Measurements from ENCODE around the gene TMEM144.

The TMEM144 gene

DNA sequence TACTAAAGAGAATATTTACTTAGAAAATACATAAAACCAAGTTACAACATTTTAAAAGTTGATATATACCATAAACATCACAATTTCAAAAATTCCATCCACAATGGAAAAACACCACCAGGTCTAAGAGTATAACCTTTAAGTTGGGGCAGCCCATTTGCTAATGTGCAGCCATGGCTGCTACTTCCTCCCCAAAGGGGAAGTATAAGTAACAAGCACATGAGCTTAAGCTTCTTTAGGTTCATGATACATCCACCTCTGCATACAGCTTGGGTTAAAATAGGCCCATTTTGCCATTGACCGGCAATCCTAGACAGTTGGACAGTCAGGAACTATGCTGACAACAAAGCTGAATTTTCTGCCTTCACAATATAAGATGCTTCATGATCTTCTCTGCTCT is 20.9 kb upstream of the TMEM144 start:
- no peak for TF ChIP-seq ZNF354C (tag by site-specific recombination; IDR thresholded peaks at IDR 0.05; ENCODE audit: borderline replicate concordance, low read depth)
- no peak for TF ChIP-seq OVOL3 (tag by site-specific recombination; IDR thresholded peaks at IDR 0.05)
- TF ChIP-seq SCRT2 (tag by site-specific recombination; IDR thresholded peaks at IDR 0.05), result no peak
- no peak for TF ChIP-seq ZNF658 (tag by site-specific recombination; IDR thresholded peaks at IDR 0.05)
- TF ChIP-seq, protein P1, sequence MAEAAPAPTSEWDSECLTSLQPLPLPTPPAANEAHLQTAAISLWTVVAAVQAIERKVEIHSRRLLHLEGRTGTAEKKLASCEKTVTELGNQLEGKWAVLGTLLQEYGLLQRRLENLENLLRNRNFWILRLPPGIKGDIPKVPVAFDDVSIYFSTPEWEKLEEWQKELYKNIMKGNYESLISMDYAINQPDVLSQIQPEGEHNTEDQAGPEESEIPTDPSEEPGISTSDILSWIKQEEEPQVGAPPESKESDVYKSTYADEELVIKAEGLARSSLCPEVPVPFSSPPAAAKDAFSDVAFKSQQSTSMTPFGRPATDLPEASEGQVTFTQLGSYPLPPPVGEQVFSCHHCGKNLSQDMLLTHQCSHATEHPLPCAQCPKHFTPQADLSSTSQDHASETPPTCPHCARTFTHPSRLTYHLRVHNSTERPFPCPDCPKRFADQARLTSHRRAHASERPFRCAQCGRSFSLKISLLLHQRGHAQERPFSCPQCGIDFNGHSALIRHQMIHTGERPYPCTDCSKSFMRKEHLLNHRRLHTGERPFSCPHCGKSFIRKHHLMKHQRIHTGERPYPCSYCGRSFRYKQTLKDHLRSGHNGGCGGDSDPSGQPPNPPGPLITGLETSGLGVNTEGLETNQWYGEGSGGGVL (tag by site-specific recombination; IDR thresholded peaks at IDR 0.05), result no peak
- TF ChIP-seq ZNF175 (tag by site-specific recombination; IDR thresholded peaks at IDR 0.05), result no peak
- no peak for TF ChIP-seq ZNF366 (tag by site-specific recombination; conservative IDR thresholded peaks at IDR 0.05)
- no peak for TF ChIP-seq ZBTB1 (tag by site-specific recombination; IDR thresholded peaks at IDR 0.05)
- H3K9me3 ChIP-seq (ENCODE audit: control insufficient read depth, insufficient read depth, low read depth, low read length), result no peaks in the 10 kb centered on the region
- ChIA-PET CTCF (interaction anchor here (0.6 to 9.0 kb wide), 2 partner anchors 65 to 306 kb away, joined by 3 to 52 read pairs; no protein-coding TSS in a partner anchor), POLR2A (no interaction called here)
- H3K36me3 ChIP-seq (ENCODE audit: control insufficient read depth in 2 of 2, insufficient read depth in 1 of 2, low read length in 2 of 2), result no peaks in the 10 kb centered on the region
- no peak overlapping the region for H3K4me3 ChIP-seq (ENCODE audit: low read depth, low read length)
- H3K4me1 ChIP-seq (ENCODE audit: control insufficient read depth, insufficient read depth, low read length), result no peaks in the 10 kb centered on the region
- no peak overlapping the region for H3K27ac ChIP-seq (ENCODE audit: extremely low read depth, low read depth, low read length)

DNA sequence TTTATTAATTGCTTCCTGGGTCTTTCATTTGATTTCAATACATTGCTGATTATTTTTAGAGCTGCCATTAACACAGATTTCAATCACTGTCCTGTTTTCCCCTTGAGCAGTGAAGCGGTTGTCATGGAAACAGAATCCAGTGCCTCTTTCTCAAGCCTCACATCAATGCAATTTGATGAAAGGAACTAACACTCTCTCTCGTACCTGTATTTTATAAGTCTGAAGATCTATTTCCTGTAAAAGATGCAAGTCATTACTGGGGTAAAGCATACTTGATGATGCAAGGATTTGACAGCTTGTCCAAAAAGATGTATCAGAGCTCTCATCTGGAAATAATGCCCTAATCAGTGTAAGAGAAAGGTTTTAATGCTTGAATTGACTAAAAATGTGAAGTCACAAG is 19.6 kb upstream of the TMEM144 start:
- CTCF ChIA-PET, result interaction anchor here (0.6 to 9.0 kb wide), 2 partner anchors 8 to 64 kb away, joined by 3 to 52 read pairs; no protein-coding TSS in a partner anchor

More for the DNA sequence above, 19.6 kb upstream of the TMEM144 start:
- no peak overlapping the region for H3K27ac ChIP-seq (ENCODE audit: extremely low read depth, low read depth, low read length)
- no peaks in the 10 kb centered on the region for H3K4me1 ChIP-seq (ENCODE audit: control insufficient read depth, insufficient read depth, low read length)
- H3K9me3 ChIP-seq (ENCODE audit: control insufficient read depth, insufficient read depth, low read depth, low read length), result no peaks in the 10 kb centered on the region
- H3K4me3 ChIP-seq (ENCODE audit: low read depth, low read length), result no peak overlapping the region
- POLR2A ChIA-PET, result no interaction called here
- TF ChIP-seq SCRT2 (tag by site-specific recombination; IDR thresholded peaks at IDR 0.05) (no peak), ZNF777 (tag by site-specific recombination; IDR thresholded peaks at IDR 0.05; ENCODE audit: borderline replicate concordance) (no peak), ZNF335 (tag by site-specific recombination; conservative IDR thresholded peaks at IDR 0.05) (no peak), ZNF19 (tag by site-specific recombination; IDR thresholded peaks at IDR 0.05; ENCODE audit: low read depth) (no peak), ZNF24 (tag by site-specific recombination; IDR thresholded peaks at IDR 0.05) (no peak), ZFHX2 (tag by site-specific recombination; conservative IDR thresholded peaks at IDR 0.05) (no peak), ZNF701 (tag by site-specific recombination; IDR thresholded peaks at IDR 0.05) (no peak), KLF8 (tag by site-specific recombination; IDR thresholded peaks at IDR 0.05) (no peak), ZNF791 (tag by site-specific recombination; IDR thresholded peaks at IDR 0.05) (no peak), ZSCAN23 (tag by site-specific recombination; IDR thresholded peaks at IDR 0.05) (no peak), ZNF670 (tag by site-specific recombination; IDR thresholded peaks at IDR 0.05; ENCODE audit: low read depth) (no peak), ZNF366 (tag by site-specific recombination; conservative IDR thresholded peaks at IDR 0.05) (no peak), BCL11B (tag by site-specific recombination; IDR thresholded peaks at IDR 0.05; ENCODE audit: low read depth) (no peak), ZNF221 (tag by site-specific recombination; IDR thresholded peaks at IDR 0.05; ENCODE audit: borderline replicate concordance) (no peak)
- TF ChIP-seq, protein P2, sequence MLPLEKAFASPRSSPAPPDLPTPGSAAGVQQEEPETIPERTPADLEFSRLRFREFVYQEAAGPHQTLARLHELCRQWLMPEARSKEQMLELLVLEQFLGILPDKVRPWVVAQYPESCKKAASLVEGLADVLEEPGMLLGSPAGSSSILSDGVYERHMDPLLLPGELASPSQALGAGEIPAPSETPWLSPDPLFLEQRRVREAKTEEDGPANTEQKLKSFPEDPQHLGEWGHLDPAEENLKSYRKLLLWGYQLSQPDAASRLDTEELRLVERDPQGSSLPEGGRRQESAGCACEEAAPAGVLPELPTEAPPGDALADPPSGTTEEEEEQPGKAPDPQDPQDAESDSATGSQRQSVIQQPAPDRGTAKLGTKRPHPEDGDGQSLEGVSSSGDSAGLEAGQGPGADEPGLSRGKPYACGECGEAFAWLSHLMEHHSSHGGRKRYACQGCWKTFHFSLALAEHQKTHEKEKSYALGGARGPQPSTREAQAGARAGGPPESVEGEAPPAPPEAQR (tag by site-specific recombination; IDR thresholded peaks at IDR 0.05), result no peak
- TF ChIP-seq, protein P1 (tag by site-specific recombination; IDR thresholded peaks at IDR 0.05), result no peak
- TF ChIP-seq, protein P3, sequence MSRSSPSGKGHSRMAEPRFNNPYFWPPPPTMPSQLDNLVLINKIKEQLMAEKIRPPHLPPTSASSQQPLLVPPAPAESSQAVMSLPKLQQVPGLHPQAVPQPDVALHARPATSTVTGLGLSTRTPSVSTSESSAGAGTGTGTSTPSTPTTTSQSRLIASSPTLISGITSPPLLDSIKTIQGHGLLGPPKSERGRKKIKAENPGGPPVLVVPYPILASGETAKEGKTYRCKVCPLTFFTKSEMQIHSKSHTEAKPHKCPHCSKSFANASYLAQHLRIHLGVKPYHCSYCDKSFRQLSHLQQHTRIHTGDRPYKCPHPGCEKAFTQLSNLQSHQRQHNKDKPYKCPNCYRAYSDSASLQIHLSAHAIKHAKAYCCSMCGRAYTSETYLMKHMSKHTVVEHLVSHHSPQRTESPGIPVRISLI (tag by site-specific recombination; IDR thresholded peaks at IDR 0.05), result no peak
- TF ChIP-seq, protein P4, sequence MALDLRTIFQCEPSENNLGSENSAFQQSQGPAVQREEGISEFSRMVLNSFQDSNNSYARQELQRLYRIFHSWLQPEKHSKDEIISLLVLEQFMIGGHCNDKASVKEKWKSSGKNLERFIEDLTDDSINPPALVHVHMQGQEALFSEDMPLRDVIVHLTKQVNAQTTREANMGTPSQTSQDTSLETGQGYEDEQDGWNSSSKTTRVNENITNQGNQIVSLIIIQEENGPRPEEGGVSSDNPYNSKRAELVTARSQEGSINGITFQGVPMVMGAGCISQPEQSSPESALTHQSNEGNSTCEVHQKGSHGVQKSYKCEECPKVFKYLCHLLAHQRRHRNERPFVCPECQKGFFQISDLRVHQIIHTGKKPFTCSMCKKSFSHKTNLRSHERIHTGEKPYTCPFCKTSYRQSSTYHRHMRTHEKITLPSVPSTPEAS (tag by site-specific recombination; IDR thresholded peaks at IDR 0.05), result no peak
- H3K36me3 ChIP-seq (ENCODE audit: control insufficient read depth in 2 of 2, insufficient read depth in 1 of 2, low read length in 2 of 2), result no peaks in the 10 kb centered on the region
